K562 (cell line): ENCODE results near the gene SLC2A2. TPM values are rescaled to one million over a fixed set of nuclear protein-coding genes. Genes with fewer than 3 reads are reported as not detected.

ENCODE experiments used
- BACH1 ChIP-seq: fragments of 200-800 bp; sonication (Bioruptor generic); IDR thresholded peaks from 2 replicates; pipeline ENCODE4 v1.6.1; 2016; ENCODE audit warnings: missing genetic modification characterization, missing compliant biosample characterization
- CEBPB ChIP-seq: fragments of 450-650 bp; IDR thresholded peaks from 2 replicates; pipeline ENCODE4 v1.6.1; 2016; ENCODE audit warnings: missing genetic modification characterization, missing compliant biosample characterization
- CSDE1 ChIP-seq, 2 experiments: fragments of 450-650 bp; IDR thresholded peaks; 2 replicates each; pipeline ENCODE4 v1.6.1; 2016; ENCODE audit warnings: mild to moderate bottlenecking in 1 of 2
- EGR1 ChIP-seq: fragments of 450-650 bp; conservative IDR thresholded peaks from 2 replicates; pipeline ENCODE4 v1.6.1; 2017; ENCODE audit warnings: mild to moderate bottlenecking
- FOSL1 ChIP-seq: fragments of 200-800 bp; sonication (Bioruptor generic); conservative IDR thresholded peaks from 2 replicates; pipeline ENCODE4 v1.6.1; 2016; ENCODE audit warnings: missing genetic modification characterization, missing compliant biosample characterization
- ILK ChIP-seq: fragments of 450-650 bp; IDR thresholded peaks from 2 replicates; pipeline ENCODE4 v1.6.1; 2016; ENCODE audit warnings: missing genetic modification characterization, low read depth, mild to moderate bottlenecking, missing compliant biosample characterization, moderate library complexity, borderline replicate concordance
- MAFG ChIP-seq: fragments of 450-650 bp; conservative IDR thresholded peaks from 2 replicates; pipeline ENCODE4 v1.6.1; 2016; ENCODE audit warnings: missing genetic modification characterization, missing compliant biosample characterization
- MAFK ChIP-seq: IDR thresholded peaks from 2 replicates; pipeline ENCODE4 v1.6.1; 2011; ENCODE audit warnings: low read length, improper control_type of control experiment
- MBD2 ChIP-seq: sonication (generic); IDR thresholded peaks from 2 replicates; pipeline ENCODE4 v1.6.1; 2016; ENCODE audit warnings: low read depth, borderline replicate concordance
- PHF21A ChIP-seq: fragments of 450-650 bp; IDR thresholded peaks from 2 replicates; pipeline ENCODE4 v1.6.1; 2017; ENCODE audit warnings: low read depth, borderline replicate concordance
- PHF8 ChIP-seq: fragments of 200-600 bp; sonication (generic); IDR thresholded peaks from 2 replicates; pipeline ENCODE4 v1.6.1; 2012; ENCODE audit warnings: mixed run types, mild to moderate bottlenecking, inconsistent platforms, low read length, moderate library complexity, borderline replicate concordance
- PPARD ChIP-seq: fragments of 250-450 bp; sonication (Bioruptor Pico); IDR thresholded peaks from 2 replicates; pipeline ENCODE4 v1.8.0; 2022; ENCODE audit warnings: inconsistent platforms, mild to moderate bottlenecking, moderate library complexity
- RBM14 ChIP-seq: fragments of 200-400 bp; formaldehyde crosslinking; IDR thresholded peaks from 2 replicates; pipeline ENCODE4 v1.6.1; 2018; ENCODE audit warnings: low read depth, mild to moderate bottlenecking, low read length, moderate library complexity, borderline replicate concordance; ENCODE audit not compliant: insufficient read depth
- SMC3 ChIP-seq: conservative IDR thresholded peaks from 2 replicates; pipeline ENCODE4 v1.6.1; 2011; ENCODE audit warnings: low read depth, low read length, improper control_type of control experiment; ENCODE audit not compliant: insufficient read depth
- TRIM24 ChIP-seq, 2 experiments: fragments of 450-650 bp; IDR thresholded peaks; 2 replicates each; pipeline ENCODE4 v1.6.1; 2016
- ZBTB7A ChIP-seq: IDR thresholded peaks from 2 replicates; pipeline ENCODE4 v1.6.1; 2011; ENCODE audit warnings: low read depth, mild to moderate bottlenecking, low read length, moderate library complexity, borderline replicate concordance; ENCODE audit not compliant: control insufficient read depth
- ZNF384 ChIP-seq: IDR thresholded peaks from 2 replicates; pipeline ENCODE4 v1.6.1; 2012; ENCODE audit warnings: low read depth, low read length, improper control_type of control experiment
- ZNF766 ChIP-seq: fragments of 200-800 bp; sonication (Bioruptor generic); conservative IDR thresholded peaks from 2 replicates; pipeline ENCODE4 v1.6.1; 2016; ENCODE audit warnings: missing genetic modification characterization, missing compliant biosample characterization
- ZNF79 ChIP-seq: fragments of 250-450 bp; sonication (Bioruptor Pico); IDR thresholded peaks from 2 replicates; pipeline ENCODE4 v1.4.0; 2020; ENCODE audit warnings: low read depth, mild to moderate bottlenecking, moderate library complexity
- polyA plus RNA-seq, 8 experiments: library from polyadenylated mRNA; depleted of rRNA in 4 of 8; stranded (reverse) in 5 of 8; unstranded in 3 of 8; fragments of >200 nt; fragmentation: Nextera tagmentation in 2 of 8; fragmentation: Illumina TruSeq in 1 of 8; extraction: Ambion mirVana in 2 of 8; extraction: Trizol in 1 of 8; gene quantifications; 2 replicates each; pipeline versions ENCODE4 v1.2.1 to v1.2.3, GENCODE V29; 2011 to 2014; ENCODE audit warnings: inconsistent platforms in 1 of 8, missing spikeins in 1 of 8
- total RNA-seq, 7 experiments: library from RNA; depleted of rRNA in 6 of 7; stranded (reverse); fragments of >200 nt in 6 of 7; fragmentation: Illumina TruSeq in 2 of 7; extraction: Trizol in 2 of 7; gene quantifications; 2 replicates each; pipeline versions ENCODE4 v1.2.1 to v1.2.3, GENCODE V29; 2011 to 2021; ENCODE audit warnings: low replicate concordance in 1 of 7
- TF ChIP-seq, protein P1 (sequence below): fragments of 250-450 bp; sonication (Bioruptor Pico); IDR thresholded peaks from 2 replicates; pipeline ENCODE4 v1.4.0; 2020; ENCODE audit warnings: mild to moderate bottlenecking
- TF ChIP-seq, protein P2 (sequence below): IDR thresholded peaks from 2 replicates; pipeline ENCODE4 v1.6.1; 2014; ENCODE audit warnings: antibody characterized with exemption
- TF ChIP-seq, protein P3 (sequence below): IDR thresholded peaks from 2 replicates; pipeline ENCODE4 v1.6.1; 2011; ENCODE audit warnings: borderline replicate concordance, low read depth, mild to moderate bottlenecking, moderate library complexity, low read length; ENCODE audit not compliant: insufficient read depth, poor library complexity, severe bottlenecking
- TF ChIP-seq, protein P4 (sequence below): fragments of 450-650 bp; IDR thresholded peaks from 2 replicates; pipeline ENCODE4 v1.6.1; 2016; ENCODE audit warnings: missing biosample characterization, missing genetic modification characterization

SLC2A2 gene
- total and polyA plus RNA-seq, 9 of the 15 experiments (the other 6 are each of a cell fraction or from before 2014, with no cell fraction given): 0.18 TPM; not detected in 8

DNA sequence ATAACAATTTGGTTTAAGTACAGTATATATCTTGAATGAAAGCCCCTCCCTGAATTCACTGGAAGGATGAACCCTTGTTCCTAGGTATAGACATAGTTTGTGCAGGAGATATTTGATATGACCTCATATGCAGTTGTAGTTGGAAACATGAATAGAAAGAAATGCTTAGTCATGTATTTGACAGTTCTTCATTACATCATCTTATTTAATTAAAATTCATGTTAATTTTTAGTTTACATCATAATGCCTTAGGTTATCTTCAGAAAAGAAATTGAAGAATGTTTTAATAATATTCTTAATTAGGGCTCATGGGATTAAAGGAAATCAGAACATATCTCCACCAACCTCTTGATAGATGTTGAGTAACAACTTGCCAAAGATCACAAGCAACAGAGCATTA is 19.2 kb downstream of the SLC2A2 start (continued):
- TF ChIP-seq EGR1 (no peak), ZNF766 (CRISPR knock-in tag) (0 out of 2 replicates have a peak, but pooled peaks have one; percentile 23), RBM14 (no peak), PPARD (CRISPR knock-in tag) (no peak), ZNF384 (no peak), ZNF79 (CRISPR knock-in tag) (no peak), MBD2 (no peak), PHF8 (no peak), BACH1 (tag) (peak; percentile 81; the same call in 1 of the 2 replicates), PHF21A (no peak), ZBTB7A (no peak), SMC3 (no peak), TRIM24 (IDR thresholded peaks at IDR 0.05) (peak in 1 of 2 experiments; percentile 31; a peak in 1 of 4 replicates), MAFG (tag) (peak; percentile 94), MAFK (peak; percentile 80; the same call in 1 of the 2 replicates), CEBPB (tag) (peak; percentile 72), ILK (tag) (no peak), FOSL1 (tag) (no peak), CSDE1 (IDR thresholded peaks at IDR 0.05) (no peak)
- TF ChIP-seq, protein P1, sequence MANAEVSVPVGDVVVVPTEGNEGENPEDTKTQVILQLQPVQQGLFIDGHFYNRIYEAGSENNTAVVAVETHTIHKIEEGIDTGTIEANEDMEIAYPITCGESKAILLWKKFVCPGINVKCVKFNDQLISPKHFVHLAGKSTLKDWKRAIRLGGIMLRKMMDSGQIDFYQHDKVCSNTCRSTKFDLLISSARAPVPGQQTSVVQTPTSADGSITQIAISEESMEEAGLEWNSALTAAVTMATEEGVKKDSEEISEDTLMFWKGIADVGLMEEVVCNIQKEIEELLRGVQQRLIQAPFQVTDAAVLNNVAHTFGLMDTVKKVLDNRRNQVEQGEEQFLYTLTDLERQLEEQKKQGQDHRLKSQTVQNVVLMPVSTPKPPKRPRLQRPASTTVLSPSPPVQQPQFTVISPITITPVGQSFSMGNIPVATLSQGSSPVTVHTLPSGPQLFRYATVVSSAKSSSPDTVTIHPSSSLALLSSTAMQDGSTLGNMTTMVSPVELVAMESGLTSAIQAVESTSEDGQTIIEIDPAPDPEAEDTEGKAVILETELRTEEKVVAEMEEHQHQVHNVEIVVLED (CRISPR knock-in tag): no peak
- TF ChIP-seq, protein P2, sequence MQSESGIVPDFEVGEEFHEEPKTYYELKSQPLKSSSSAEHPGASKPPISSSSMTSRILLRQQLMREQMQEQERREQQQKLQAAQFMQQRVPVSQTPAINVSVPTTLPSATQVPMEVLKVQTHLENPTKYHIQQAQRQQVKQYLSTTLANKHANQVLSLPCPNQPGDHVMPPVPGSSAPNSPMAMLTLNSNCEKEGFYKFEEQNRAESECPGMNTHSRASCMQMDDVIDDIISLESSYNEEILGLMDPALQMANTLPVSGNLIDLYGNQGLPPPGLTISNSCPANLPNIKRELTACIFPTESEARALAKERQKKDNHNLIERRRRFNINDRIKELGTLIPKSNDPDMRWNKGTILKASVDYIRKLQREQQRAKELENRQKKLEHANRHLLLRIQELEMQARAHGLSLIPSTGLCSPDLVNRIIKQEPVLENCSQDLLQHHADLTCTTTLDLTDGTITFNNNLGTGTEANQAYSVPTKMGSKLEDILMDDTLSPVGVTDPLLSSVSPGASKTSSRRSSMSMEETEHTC: no peak
- TF ChIP-seq, protein P3, sequence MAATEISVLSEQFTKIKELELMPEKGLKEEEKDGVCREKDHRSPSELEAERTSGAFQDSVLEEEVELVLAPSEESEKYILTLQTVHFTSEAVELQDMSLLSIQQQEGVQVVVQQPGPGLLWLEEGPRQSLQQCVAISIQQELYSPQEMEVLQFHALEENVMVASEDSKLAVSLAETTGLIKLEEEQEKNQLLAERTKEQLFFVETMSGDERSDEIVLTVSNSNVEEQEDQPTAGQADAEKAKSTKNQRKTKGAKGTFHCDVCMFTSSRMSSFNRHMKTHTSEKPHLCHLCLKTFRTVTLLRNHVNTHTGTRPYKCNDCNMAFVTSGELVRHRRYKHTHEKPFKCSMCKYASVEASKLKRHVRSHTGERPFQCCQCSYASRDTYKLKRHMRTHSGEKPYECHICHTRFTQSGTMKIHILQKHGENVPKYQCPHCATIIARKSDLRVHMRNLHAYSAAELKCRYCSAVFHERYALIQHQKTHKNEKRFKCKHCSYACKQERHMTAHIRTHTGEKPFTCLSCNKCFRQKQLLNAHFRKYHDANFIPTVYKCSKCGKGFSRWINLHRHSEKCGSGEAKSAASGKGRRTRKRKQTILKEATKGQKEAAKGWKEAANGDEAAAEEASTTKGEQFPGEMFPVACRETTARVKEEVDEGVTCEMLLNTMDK: no peak
- TF ChIP-seq, protein P4, sequence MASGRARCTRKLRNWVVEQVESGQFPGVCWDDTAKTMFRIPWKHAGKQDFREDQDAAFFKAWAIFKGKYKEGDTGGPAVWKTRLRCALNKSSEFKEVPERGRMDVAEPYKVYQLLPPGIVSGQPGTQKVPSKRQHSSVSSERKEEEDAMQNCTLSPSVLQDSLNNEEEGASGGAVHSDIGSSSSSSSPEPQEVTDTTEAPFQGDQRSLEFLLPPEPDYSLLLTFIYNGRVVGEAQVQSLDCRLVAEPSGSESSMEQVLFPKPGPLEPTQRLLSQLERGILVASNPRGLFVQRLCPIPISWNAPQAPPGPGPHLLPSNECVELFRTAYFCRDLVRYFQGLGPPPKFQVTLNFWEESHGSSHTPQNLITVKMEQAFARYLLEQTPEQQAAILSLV (tag): no peak
